Esophagus squamous epithelium (tissue), 4 donors: ENCODE data around the gene NDUFS3.

Experiments
- CTCF ChIP-seq, 6 experiments: fragments of 450-650 bp in 4 of 6; fragments of 200-600 bp in 2 of 6; sonication (generic) in 2 of 6; IDR thresholded peaks; one replicate each; pipeline ENCODE4 v1.5.1; 2016 to 2019; ENCODE audit warnings: antibody characterized with exemption in 6 of 6, mild to moderate bottlenecking in 4 of 6, moderate library complexity in 4 of 6
- POLR2A ChIP-seq, 4 donors: fragments of 450-650 bp; IDR thresholded peaks; one replicate each; pipeline ENCODE4 v1.6.1; 2017; ENCODE audit warnings: antibody characterized with exemption in 4 of 4, mild to moderate bottlenecking in 4 of 4, moderate library complexity in 3 of 4

- TF ChIP-seq CTCF (IDR thresholded peaks at IDR 0.05) (no peak), POLR2A (IDR thresholded peaks at IDR 0.05) (no peak)
These were observed 1.3 kb upstream of the NDUFS3 start for GRCh38 chr11:47577460-47578041.
